ENCODE data around the gene CNTN4.

GRCh38 chr3:2945121-2945520 lies 846.5 kb downstream of the CNTN4 start:
- no peak for TF ChIP-seq POLR2AphosphoS5 (IDR thresholded peaks at IDR 0.05)
- no peak for TF ChIP-seq CTCF (IDR thresholded peaks at IDR 0.05)
- TF ChIP-seq POLR2A (IDR thresholded peaks at IDR 0.05) = no peak

All from breast epithelium (tissue), 3 donors.